Right lobe of liver (tissue), 4 donors: ENCODE measurements around the gene PADI2.

Experiments used
- POLR2A ChIP-seq: fragments of 450-650 bp; IDR thresholded peaks from one replicate; pipeline ENCODE4 v1.6.1; 2017; ENCODE audit warnings: antibody characterized with exemption, mild to moderate bottlenecking
- TF ChIP-seq, protein P1 (sequence below), 4 donors: fragments of 200-600 bp in 3 of 4; fragments of 450-650 bp in 1 of 4; IDR thresholded peaks; one replicate each; pipeline versions ENCODE4 v1.5.1 to v1.8.0; 2016 to 2022; ENCODE audit warnings: antibody characterized with exemption in 4 of 4, mild to moderate bottlenecking in 2 of 4
- donor health status: DM: no; HTN: no; CAD: no.
- donor health status: DM: no; HTN: no; CAD: no.
- donor health status: DM: no; HTN: yes; CAD: no.

DNA sequence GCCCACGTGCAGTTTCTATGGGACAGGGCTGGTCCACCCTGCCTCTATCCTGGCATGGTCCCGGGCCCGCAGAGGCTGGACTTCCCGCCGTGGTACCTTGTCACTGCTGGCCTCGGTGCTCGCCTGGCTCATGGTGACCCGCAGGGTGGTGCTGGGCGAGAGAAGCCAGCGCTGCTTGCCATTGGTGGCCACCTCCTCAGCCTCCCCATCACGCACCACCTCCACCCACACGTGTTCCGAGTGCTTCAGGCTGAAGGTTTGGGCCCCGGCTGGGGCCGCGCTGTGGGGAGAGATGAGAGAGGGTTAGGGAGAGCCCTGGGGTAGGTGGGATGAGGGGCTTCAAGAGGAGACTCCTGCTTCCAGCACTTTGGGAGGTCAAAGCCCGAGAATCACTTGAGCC is 14.5 kb downstream of the PADI2 start:
- TF ChIP-seq, protein P1, sequence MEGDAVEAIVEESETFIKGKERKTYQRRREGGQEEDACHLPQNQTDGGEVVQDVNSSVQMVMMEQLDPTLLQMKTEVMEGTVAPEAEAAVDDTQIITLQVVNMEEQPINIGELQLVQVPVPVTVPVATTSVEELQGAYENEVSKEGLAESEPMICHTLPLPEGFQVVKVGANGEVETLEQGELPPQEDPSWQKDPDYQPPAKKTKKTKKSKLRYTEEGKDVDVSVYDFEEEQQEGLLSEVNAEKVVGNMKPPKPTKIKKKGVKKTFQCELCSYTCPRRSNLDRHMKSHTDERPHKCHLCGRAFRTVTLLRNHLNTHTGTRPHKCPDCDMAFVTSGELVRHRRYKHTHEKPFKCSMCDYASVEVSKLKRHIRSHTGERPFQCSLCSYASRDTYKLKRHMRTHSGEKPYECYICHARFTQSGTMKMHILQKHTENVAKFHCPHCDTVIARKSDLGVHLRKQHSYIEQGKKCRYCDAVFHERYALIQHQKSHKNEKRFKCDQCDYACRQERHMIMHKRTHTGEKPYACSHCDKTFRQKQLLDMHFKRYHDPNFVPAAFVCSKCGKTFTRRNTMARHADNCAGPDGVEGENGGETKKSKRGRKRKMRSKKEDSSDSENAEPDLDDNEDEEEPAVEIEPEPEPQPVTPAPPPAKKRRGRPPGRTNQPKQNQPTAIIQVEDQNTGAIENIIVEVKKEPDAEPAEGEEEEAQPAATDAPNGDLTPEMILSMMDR (IDR thresholded peaks at IDR 0.05), result no peak
- no peak for TF ChIP-seq POLR2A
